Lung (tissue), 12 donors: Measurements from ENCODE around the gene ASIP. TPM values are rescaled to one million over a fixed set of nuclear protein-coding genes. Genes with fewer than 3 reads are reported as not detected.
A peak's percentile ranks its signal among the peaks of the same experiment; 100 is the strongest.

Experiments
- ATAC-seq: fragments of 200-7000 bp; cut with Tn5 transposase; one replicate; pipeline ENCODE4 v1.9.1; 2020; ENCODE audit warnings: moderate number of reproducible peaks; ENCODE audit not compliant: insufficient read depth, low FRiP score
- DNase-seq, 3 donors: peaks; one replicate each; pipeline ENCODE4 v3.0.0-alpha.2; 2013 to 2017
- H3K27ac ChIP-seq, 2 donors: one replicate each; pipeline ENCODE4 v1.5.1; 2013; ENCODE audit warnings: mild to moderate bottlenecking in 2 of 2, moderate library complexity in 2 of 2, control low read depth in 1 of 2, inconsistent platforms in 1 of 2, low read depth in 1 of 2, low read length in 1 of 2
- H3K27me3 ChIP-seq, 3 donors: one replicate each; pipeline ENCODE4 v1.5.1; 2013; ENCODE audit warnings: low read length in 2 of 3; ENCODE audit not compliant: control insufficient read depth in 3 of 3, insufficient read depth in 3 of 3
- H3K36me3 ChIP-seq, 4 donors: one replicate each; pipeline ENCODE4 v1.5.1; 2013; ENCODE audit warnings: low read length in 4 of 4, mild to moderate bottlenecking in 1 of 4, moderate library complexity in 1 of 4; ENCODE audit not compliant: control insufficient read depth in 4 of 4, insufficient read depth in 4 of 4
- H3K4me1 ChIP-seq, 5 donors: one replicate each; pipeline ENCODE4 v1.5.1; 2013; ENCODE audit warnings: low read length in 5 of 5, mild to moderate bottlenecking in 2 of 5, moderate library complexity in 1 of 5; ENCODE audit not compliant: control insufficient read depth in 5 of 5, insufficient read depth in 5 of 5
- H3K4me3 ChIP-seq: one replicate; pipeline ENCODE4 v1.5.1; 2013; ENCODE audit warnings: mild to moderate bottlenecking, control low read depth, moderate library complexity
- H3K9ac ChIP-seq, 2 donors: one replicate each; pipeline ENCODE4 v1.5.1; 2013; ENCODE audit warnings: low read length in 2 of 2, control low read depth in 1 of 2; ENCODE audit not compliant: insufficient read depth in 1 of 2
- H3K9me3 ChIP-seq, 4 donors: one replicate each; pipeline ENCODE4 v1.5.1; 2013; ENCODE audit warnings: low read length in 3 of 4, mild to moderate bottlenecking in 1 of 4, moderate library complexity in 1 of 4; ENCODE audit not compliant: control insufficient read depth in 4 of 4, insufficient read depth in 3 of 4
- WGBS, 2 donors: extraction: QIAGEN DNeasy Blood & Tissue Kit; methylation state at CpG; one replicate each; pipeline ENCODE4 v1.1.7; 2013; 5-methylcytosine and 5-hydroxymethylcytosine counted together
- polyA plus RNA-seq, 2 donors: library from polyadenylated mRNA; stranded (reverse); fragments of 200-250 nt; gene quantifications; one replicate each; pipeline ENCODE4 v1.2.1, GENCODE V29; 2013
- total RNA-seq, 2 donors: library from RNA; depleted of rRNA in 1 of 2; stranded (reverse); fragments of >200 nt in 1 of 2; gene quantifications; one replicate each; pipeline ENCODE4 v1.2.1, GENCODE V29; 2014 to 2021
- TF ChIP-seq, protein P1 (sequence below): IDR thresholded peaks from 2 replicates; pipeline ENCODE4 v1.5.1; 2012; ENCODE audit warnings: mild to moderate bottlenecking; ENCODE audit errors: control extremely low read depth, extremely low read depth
- donor health status: control.
- donor health status: control.
- donor health status: Bipolar disorder and iron deficiency.
- donor health status: healthy.
- donor health status: DM: yes; HTN: yes; CAD: no.

Gene ASIP
- total and polyA plus RNA-seq, 4 donors, result 0.15 to 0.87 TPM; not detected in 2

- 28 to 30% methylated on average over 9 of the region's 9 CpGs for WGBS, 2 donors
- H3K27ac ChIP-seq, result peak overlapping the region; percentile 94
- TF ChIP-seq, protein P1, sequence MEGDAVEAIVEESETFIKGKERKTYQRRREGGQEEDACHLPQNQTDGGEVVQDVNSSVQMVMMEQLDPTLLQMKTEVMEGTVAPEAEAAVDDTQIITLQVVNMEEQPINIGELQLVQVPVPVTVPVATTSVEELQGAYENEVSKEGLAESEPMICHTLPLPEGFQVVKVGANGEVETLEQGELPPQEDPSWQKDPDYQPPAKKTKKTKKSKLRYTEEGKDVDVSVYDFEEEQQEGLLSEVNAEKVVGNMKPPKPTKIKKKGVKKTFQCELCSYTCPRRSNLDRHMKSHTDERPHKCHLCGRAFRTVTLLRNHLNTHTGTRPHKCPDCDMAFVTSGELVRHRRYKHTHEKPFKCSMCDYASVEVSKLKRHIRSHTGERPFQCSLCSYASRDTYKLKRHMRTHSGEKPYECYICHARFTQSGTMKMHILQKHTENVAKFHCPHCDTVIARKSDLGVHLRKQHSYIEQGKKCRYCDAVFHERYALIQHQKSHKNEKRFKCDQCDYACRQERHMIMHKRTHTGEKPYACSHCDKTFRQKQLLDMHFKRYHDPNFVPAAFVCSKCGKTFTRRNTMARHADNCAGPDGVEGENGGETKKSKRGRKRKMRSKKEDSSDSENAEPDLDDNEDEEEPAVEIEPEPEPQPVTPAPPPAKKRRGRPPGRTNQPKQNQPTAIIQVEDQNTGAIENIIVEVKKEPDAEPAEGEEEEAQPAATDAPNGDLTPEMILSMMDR, result no peak
- no peaks in the 10 kb centered on the region for H3K9me3 ChIP-seq
- no peak for ATAC-seq
- no peaks in the 10 kb centered on the region for H3K36me3 ChIP-seq
- no peaks in the 10 kb centered on the region for H3K27me3 ChIP-seq
- DNase-seq, result peak in 1 of 3 donors; percentile 15
- H3K4me3 ChIP-seq, result peak overlapping the region; percentile 73
- peak overlapping the region; percentile 75 to 85 for H3K9ac ChIP-seq
- peaks cover 0 to 26% (median 11%) of the 10 kb centered on the region in 5 donors for H3K4me1 ChIP-seq
Measured at GRCh38 chr20:34302312-34302722, 61.1 kb downstream of the ASIP start.

DNA sequence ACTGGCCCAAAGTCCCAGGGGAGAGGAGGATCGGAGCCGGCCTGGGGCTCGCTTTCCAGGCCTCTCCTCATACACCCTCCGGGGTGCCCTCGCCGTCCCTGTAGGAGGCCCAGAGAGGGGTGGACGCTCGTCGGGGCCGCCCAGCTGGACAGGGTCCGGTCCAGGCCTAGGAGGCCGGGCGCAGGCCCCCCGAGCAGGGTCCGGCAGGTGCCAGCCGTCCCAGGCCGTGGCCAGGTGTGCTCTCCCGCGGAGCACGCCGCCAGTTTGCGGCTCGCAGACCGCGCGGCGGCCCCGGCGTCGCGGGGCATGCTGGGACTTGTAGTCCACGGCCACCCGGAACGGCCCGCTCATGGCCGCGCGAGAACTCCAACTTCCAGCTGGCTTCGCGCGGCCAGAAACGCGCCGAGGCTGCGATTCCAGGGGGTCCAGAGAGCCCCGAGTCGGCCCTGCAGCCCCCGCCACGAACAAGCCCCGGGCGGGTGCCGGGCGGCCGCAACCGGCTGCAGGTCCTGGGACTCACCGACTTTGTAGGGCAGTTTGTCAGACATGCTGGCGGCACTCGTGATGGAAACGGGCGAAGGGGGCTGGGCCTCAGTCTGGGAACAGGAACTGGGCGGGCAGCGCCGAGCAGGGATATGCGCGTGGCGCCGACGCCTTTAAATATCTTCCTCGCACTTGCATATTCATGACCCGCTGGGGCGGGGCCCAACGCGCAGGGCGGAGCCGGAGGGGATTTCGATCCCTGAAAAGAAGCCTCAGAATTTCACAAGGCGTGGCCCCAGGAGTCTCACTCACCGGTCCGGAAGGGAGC, 61.7 kb downstream of the ASIP start, which contains the start of gene AHCY:
TSS of gene AHCY (minus strand) at position 633 of the 811 bp plus-strand sequence. CDS start at position 548, 85 bp downstream.
- peaks cover 0 to 26% (median 11%) of the 10 kb centered on the region in 5 donors for H3K4me1 ChIP-seq
- no peaks in the 10 kb centered on the region for H3K27me3 ChIP-seq
- ATAC-seq (peak; percentile 98), DNase-seq (peak; percentile 96 to 97 (median 96))
- H3K36me3 ChIP-seq, result no peaks in the 10 kb centered on the region
- H3K27ac ChIP-seq, result peak within 1 kb of the TSS; percentile 94
- TF ChIP-seq, protein P1, result no peak
- H3K9me3 ChIP-seq, result no peaks in the 10 kb centered on the region
- peak within 1 kb of the TSS; percentile 75 to 85 for H3K9ac ChIP-seq
- 0% methylated on average over 71 to 79 of the region's 79 CpGs for WGBS, 2 donors
- H3K4me3 ChIP-seq, result peak within 1 kb of the TSS; percentile 73

- DNase-seq, result no peak
- no peak overlapping the region for H3K4me3 ChIP-seq
- WGBS, 2 donors, result 66 to 71% methylated on average over 19 of the region's 19 CpGs
- TF ChIP-seq, protein P1, result no peak
- ATAC-seq, result no peak
- no peak overlapping the region for H3K9ac ChIP-seq
- no peaks in the 10 kb centered on the region for H3K9me3 ChIP-seq
- H3K27me3 ChIP-seq, result no peaks in the 10 kb centered on the region
- peaks cover 0 to 20% (median 8%) of the 10 kb centered on the region in 5 donors for H3K4me1 ChIP-seq
- no peak overlapping the region for H3K27ac ChIP-seq
- no peaks in the 10 kb centered on the region for H3K36me3 ChIP-seq
Measured at GRCh38 chr20:34305333-34306230, 64.4 kb downstream of the ASIP start.
